ENCODE results near the gene TRAK2.
A peak's percentile ranks its signal among the peaks of the same experiment; 100 is the strongest.

TRAK2 gene

GRCh38 chr2:201361078-201361733, 90.1 kb downstream of the TRAK2 start:
- no peak for DNase-seq (ENCODE audit: low spot score)

GRCh38 chr2:201360256-201360655, 91.0 kb downstream of the TRAK2 start:
- DNase-seq (ENCODE audit: low spot score), result peak; percentile 18

- DNase-seq (ENCODE audit: low spot score), result no peak
These were observed 92.6 kb downstream of the TRAK2 start for GRCh38 chr2:201358684-201359083.

- DNase-seq (ENCODE audit: low spot score), result peak; percentile 34
These were observed 94.0 kb downstream of the TRAK2 start, which contains the start of gene FLACC1 for GRCh38 chr2:201357221-201357620. TSS of gene FLACC1 (minus strand) at chr2:201357345. CDS start at chr2:201351404, 5,941 bp downstream.

GRCh38 chr2:201353116-201353515, 98.1 kb downstream of the TRAK2 start:
- DNase-seq (ENCODE audit: low spot score), result no peak

- DNase-seq (ENCODE audit: low spot score), result no peak
These were observed 100.4 kb downstream of the TRAK2 start for GRCh38 chr2:201350879-201351278.

- no peak for DNase-seq (ENCODE audit: low spot score)
These were observed 101.7 kb downstream of the TRAK2 start for GRCh38 chr2:201349601-201350000.

GRCh38 chr2:201348758-201349157, 102.5 kb downstream of the TRAK2 start:
- no peak for DNase-seq (ENCODE audit: low spot score)

GRCh38 chr2:201347138-201347537, 104.1 kb downstream of the TRAK2 start:
- no peak for DNase-seq (ENCODE audit: low spot score)

- DNase-seq (ENCODE audit: low spot score), result no peak
These were observed 105.5 kb downstream of the TRAK2 start for GRCh38 chr2:201345625-201346213.

- DNase-seq (ENCODE audit: low spot score), result no peak
These were observed 106.4 kb downstream of the TRAK2 start for GRCh38 chr2:201344663-201345366.

- no peak for DNase-seq (ENCODE audit: low spot score)
These were observed 107.7 kb downstream of the TRAK2 start for GRCh38 chr2:201343559-201343958.

GRCh38 chr2:201342923-201343322, 108.3 kb downstream of the TRAK2 start:
- no peak for DNase-seq (ENCODE audit: low spot score)

GRCh38 chr2:201329409-201329808, 121.8 kb downstream of the TRAK2 start:
- DNase-seq (ENCODE audit: low spot score), result no peak

GRCh38 chr2:201327678-201328077, 123.6 kb downstream of the TRAK2 start:
- no peak for DNase-seq (ENCODE audit: low spot score)
